Ishikawa (cell line): ENCODE measurements around the gene KIF26B.

Experiments
- EP300 ChIP-seq: IDR thresholded peaks from 2 replicates; pipeline ENCODE4 v1.6.1; 2012; ENCODE audit warnings: borderline replicate concordance
- NFIC ChIP-seq: IDR thresholded peaks from 2 replicates; pipeline ENCODE4 v1.6.1; 2012
- TAF1 ChIP-seq: IDR thresholded peaks from 2 replicates; pipeline ENCODE4 v1.6.1; 2012; ENCODE audit warnings: low read depth, mild to moderate bottlenecking
- TEAD4 ChIP-seq: IDR thresholded peaks from 2 replicates; pipeline ENCODE4 v1.6.1; 2012
- USF1 ChIP-seq: IDR thresholded peaks from 2 replicates; pipeline ENCODE4 v1.6.1; 2012
- TF ChIP-seq, protein P1 (sequence below): IDR thresholded peaks from 2 replicates; pipeline ENCODE4 v1.6.1; 2012

DNA sequence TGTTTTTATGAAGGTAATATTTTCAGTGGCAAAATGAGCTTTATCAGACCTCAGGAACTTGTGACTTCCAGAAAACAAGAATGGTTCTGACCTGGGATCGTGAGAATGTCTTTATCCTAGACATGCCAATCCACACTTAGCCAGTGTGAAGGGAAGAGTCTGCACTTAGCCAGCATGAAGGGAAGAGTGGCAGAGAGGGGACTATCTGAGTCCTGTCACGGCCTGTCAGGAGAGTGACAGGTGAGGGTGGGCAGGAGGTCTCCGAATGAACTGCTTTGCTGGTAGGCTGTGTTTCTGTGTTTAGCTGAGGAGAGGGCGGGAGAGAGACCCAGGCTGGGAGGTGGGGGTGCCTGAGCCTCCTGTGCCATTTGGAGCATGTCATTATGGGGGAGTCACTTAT lies 173.1 kb downstream of the KIF26B start:
- no peak for TF ChIP-seq TEAD4
- TF ChIP-seq, protein P1, sequence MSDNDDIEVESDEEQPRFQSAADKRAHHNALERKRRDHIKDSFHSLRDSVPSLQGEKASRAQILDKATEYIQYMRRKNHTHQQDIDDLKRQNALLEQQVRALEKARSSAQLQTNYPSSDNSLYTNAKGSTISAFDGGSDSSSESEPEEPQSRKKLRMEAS: no peak
- no peak for TF ChIP-seq USF1
- TF ChIP-seq TAF1: no peak
- TF ChIP-seq EP300: no peak
- TF ChIP-seq NFIC: no peak
